Fibroblast of the conjunctiva (primary cell): Measurements from ENCODE around the gene GARIN5B.

ENCODE experiments used
- DNase-seq: peaks from one replicate; pipeline ENCODE4 v3.0.0-alpha.2; 2010; ENCODE audit warnings: low read depth

Gene GARIN5B

GRCh38 chr19:55389386-55390317 lies 26.6 kb upstream of the GARIN5B start:
- DNase-seq: no peak

- no peak for DNase-seq
These were observed 24.9 kb upstream of the GARIN5B start for GRCh38 chr19:55387736-55388497.

DNA sequence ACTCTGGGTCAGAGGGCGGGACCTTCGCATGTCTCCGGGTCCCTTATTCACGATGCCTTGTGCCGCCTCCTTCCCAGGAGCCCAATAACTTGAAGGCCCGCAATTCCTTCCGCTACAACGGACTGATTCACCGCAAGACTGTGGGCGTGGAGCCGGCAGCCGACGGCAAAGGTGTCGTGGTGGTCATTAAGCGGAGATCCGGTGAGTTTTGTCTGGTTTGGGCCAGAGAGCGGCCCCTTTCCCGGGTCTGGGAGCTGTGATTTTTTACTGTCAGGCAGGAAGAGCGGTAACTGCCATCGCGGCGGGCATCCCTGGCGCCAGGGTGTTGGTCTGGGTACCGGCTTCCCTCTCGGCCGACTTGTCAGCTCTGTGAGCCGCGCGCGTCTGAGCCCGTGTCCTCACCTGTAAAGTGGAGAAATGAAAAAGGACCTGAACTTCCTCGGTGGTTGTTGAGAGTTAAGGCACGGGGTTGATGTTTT lies 23.5 kb upstream of the GARIN5B start:
- no peak for DNase-seq

DNA sequence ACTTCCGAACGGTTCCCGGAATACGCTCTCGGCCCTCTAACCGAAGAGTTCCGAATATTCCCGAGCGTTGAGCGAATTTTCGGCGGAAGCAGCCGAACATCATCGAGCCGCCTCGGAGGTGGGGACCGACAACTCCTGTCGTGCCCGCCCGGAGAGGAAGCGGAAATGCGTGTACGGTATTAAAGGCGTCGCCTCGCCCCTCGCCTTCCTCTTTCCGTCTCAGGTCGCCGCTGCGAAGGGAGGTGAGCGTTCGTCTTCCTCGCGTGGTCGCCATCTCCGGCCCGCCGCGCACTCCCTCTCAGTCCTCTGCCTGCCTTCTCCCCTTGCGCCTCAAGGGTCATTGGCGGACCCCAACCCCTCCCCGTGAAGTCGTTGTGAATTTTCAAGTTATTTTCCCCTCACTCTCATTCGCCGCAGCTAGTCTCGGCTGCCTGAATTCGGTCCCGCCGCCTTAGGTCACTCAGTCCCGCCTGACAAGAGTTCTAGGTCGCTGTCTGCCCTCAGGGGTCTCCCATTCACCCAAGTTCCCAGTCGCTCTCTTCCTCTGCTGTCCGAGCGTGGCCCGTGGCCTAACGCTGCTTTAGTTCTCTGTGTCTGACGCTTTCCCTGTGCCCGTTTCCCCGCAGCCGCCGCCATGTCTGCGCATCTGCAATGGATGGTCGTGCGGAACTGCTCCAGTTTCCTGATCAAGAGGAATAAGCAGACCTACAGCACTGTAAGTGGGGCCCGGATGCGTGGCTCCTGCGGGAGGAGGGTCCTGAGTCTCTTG lies 22.8 kb upstream of the GARIN5B start, which contains the start of gene RPL28:
TSS of gene RPL28 (plus strand) at position 209 of the 769 bp plus-strand sequence. CDS start at position 635, 426 bp downstream.
- peak; percentile 96 for DNase-seq

GRCh38 chr19:55384920-55385723 lies 22.1 kb upstream of the GARIN5B start:
- peak; percentile 95 for DNase-seq

GRCh38 chr19:55384131-55384919 lies 21.3 kb upstream of the GARIN5B start, which contains the start of gene TMEM238:
Gene TMEM238, minus strand, starts transcription at chr19:55384292. Its CDS starts 33 bp downstream, at chr19:55384259.
- DNase-seq: no peak

DNA sequence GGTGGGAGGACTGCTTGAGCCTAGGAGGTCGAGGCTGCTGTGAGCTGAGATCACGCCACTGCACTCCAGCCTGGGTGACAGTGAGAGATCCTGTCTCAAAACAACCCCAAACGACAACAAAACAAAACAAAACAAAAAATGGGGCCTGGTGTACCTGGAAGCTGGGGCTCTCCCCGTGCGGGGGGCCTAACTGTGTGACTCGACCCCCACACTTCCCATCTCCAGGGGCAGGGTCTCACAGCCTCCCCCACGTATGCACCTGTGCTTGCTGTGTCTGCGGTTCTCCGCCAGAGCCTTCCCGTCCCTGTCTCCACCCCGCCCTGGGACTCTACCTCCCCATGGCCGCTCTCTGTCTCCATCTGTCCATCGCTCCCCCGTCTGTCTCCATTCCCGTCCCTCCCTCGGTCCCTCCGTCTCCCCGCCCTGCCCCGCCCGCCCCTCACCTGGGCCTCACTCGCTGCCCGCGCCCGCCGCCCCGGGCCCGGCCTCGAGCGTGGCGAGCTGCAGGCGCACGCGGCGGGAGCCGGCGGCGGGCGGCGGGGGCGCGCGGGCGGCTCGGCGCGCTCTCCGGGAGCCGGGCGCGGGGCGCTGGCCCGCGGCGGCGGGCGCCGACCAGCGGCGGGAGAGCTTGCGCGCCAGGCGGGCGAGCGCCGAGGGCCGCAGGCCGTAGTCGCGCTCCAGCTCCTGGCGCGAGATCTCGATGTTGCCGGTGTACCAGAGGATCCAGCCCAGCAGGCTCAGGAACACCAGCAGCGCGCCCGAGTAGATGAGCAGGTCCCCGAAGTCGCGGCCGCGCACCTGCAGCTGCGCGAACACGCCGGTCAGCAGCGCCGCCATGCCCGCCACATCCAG lies 20.4 kb upstream of the GARIN5B start:
- peak; percentile 31 for DNase-seq

DNA sequence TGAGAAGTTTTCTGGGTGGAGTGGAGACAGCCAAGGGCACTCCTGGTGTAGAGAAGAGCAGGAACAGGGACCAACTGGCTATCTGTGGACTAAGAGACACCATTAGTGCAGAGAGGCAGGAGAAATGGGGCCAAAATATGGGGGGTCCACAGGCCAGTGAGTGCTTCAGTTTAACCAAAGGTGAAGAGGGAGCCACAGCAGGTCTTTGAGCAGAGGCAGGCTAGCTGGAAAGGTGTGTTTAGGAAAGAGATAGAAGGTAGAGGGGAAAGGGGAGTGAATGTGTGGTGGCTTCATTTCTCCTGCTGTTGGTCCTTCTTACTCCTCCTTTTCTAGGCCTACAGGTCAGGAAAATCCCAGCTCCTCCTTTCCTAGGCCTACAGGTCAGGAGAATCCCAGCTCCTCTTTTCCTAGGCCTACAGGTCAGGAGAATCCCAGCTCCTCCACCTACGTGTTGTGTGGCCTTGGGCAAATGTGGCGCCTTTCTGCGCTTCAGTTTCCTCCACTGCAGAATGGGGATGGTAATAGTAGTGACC lies 19.5 kb upstream of the GARIN5B start:
- DNase-seq: no peak

GRCh38 chr19:55382013-55382412 lies 19.0 kb upstream of the GARIN5B start:
- DNase-seq: no peak

- DNase-seq: no peak
These were observed 16.1 kb upstream of the GARIN5B start for GRCh38 chr19:55379174-55379573.

DNA sequence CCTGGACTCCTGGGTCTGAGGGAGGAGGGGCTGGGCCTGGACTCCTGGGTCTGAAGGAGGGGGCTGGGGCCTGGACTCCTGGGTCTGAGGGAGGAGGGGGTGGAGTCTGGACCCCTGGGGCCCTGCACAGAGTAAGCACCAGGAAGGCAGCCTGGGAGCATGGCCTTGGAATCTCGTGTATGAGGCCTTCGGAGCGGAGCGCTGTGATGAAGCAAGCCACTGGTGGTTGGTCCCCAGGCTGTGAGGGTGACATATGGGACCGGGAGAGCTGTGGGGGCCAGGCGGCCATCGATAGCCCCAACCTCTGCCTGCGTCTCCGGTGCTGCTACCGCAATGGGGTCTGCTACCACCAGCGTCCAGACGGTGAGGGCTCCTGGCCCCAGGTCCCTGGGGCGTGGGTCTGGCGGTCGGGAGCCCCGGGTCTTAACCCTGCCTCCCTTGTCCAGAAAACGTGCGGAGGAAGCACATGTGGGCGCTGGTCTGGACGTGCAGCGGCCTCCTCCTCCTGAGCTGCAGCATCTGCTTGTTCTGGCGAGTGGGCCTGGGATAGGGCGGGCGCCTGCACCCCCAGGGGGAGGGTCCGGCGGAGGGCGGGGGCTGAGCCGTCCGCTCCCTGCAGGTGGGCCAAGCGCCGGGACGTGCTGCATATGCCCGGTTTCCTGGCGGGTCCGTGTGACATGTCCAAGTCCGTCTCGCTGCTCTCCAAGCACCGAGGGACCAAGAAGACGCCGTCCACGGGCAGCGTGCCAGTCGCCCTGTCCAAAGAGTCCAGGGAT lies 14.5 kb upstream of the GARIN5B start:
- no peak for DNase-seq

GRCh38 chr19:55376241-55376933 lies 13.3 kb upstream of the GARIN5B start, which contains the start of gene TMEM190:
Gene TMEM190, plus strand, starts transcription at chr19:55376826. Its CDS starts 28 bp downstream, at chr19:55376854.
- no peak for DNase-seq

DNA sequence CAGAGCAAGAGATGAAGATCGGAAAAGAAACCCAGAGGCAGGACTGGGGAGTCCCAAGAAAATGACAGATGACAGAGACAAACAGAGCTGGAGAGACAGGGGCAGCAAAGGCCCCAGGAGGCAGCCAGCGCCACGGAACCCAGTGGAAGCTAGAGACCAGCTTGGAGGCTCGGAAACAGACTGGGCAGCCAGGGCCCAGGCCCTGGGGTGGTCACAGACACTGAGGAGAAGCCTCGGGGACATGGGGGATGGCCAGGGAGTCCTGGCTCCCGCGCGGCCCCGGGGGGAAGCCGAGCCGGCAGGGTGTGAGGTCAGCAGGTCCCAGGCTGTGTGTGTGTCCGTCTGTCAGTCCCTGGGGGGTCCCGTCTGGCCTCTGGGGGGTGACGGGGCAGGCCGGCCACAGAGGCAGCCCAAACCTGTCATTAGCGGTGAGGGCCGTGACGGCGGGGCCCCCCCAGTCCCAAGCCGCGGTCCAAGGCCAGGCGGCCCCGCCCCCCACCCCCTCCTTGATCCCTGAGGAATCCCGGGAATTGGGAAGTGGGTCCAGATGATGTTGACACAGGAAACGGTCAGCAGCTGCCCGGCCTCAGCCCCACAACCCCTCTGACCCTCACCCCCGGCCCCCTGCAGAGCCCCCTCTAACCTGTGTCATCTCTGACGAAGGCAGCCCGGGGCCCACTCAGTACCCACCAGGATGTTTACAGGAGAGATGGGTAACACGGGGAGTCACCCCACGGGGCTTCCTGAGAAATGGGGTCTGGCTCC lies 11.1 kb upstream of the GARIN5B start:
- no peak for DNase-seq

DNA sequence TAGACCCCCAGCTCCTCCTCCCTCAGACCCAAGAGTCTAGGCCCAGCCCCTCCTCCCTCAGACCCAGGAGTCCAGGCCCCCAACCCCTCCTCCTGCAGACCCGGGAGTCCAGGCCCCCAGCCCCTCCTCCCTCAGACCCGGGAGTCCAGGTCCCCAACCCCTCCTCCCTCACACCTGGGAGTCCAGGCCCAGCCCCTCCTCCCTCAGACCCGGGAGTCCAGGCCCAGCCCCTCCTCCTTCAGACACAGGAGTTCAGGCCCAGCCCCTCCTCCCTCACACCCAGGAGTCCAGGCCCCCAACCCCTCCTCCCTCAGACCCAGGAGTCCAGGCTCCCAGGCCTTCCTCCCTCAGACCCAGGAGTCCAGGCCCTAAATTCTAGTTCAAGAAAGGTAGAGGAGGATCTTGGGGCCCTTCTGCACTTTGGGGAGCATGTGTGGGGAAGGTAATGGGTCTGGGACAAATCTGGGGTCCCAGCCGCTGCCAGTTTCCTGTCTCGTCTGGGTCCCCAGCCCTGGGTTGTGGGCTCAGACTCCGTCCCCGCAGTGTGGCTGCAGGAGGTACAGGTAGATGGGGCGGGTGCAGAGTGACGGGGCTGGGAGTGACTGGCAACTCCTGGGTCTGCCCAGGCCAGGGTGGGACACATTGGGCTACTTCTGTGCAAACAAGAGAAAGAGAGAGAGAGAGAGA lies 10.4 kb upstream of the GARIN5B start:
- no peak for DNase-seq

DNA sequence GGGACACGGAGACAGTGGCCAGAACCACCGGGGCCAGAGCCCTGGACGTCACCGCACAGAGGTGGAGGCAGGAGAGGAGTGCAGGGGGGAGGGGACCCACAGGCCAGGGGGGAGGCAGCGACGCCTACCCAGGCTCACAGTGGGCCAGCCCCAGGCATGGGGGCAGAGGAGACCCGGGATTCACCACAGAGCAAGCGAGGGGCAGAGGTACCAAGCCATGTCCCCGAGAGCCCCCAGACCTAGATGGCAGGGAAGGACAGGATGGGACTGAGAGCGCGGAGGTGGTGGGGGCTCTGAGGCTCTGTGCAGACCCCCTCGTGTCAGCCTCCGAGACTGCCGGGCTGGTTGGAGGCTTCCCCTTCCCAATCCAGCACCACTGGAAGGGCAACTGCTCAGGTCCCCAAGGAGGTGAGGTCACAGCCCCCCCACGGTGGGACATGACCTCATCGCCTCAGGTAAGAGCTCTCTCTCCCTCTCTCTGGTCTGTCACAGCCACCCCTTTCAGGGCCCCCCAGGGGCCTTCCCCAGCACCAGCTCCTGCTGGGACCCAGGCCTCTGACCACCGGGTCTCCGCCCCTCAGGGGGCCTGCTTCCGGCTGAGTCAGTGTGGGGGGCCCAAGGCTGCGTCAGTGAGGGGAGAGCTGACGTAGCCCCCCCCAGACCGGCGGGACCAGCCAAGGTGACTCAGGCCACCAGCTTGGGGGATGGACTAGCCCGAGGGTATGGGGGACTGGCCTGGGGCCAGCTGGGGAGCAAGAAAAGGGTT lies 9.4 kb upstream of the GARIN5B start:
- no peak for DNase-seq
